Measurements from ENCODE around the gene MCM6. TPM values are rescaled to one million over a fixed set of nuclear protein-coding genes. Genes with fewer than 3 reads are reported as not detected.
"Not testable (repeated sequence)": the region's sequence is repeated elsewhere in the genome, so short reads cannot be mapped to it uniquely, and the experiment has no call there.

Gene MCM6
- total and polyA plus RNA-seq, 7 donors, result 6.0 to 22.2 (median 9.2) TPM

GRCh38 chr2:135797497-135798274, 78.6 kb downstream of the MCM6 start:
- intact Hi-C loops (cut with DNase I), result no loop called here
- Histone ChIP-seq H3K36me3 (no peaks in the 10 kb centered on the region), H3K9me3 (peaks cover 0 to 6% (median 0%) of the 10 kb centered on the region in 4 donors), H3K4me3 (no peak overlapping the region), H3K4me1 (no peaks in the 10 kb centered on the region), H3K27me3 (no peaks in the 10 kb centered on the region), H3K27ac (no peak overlapping the region)
- peak; percentile 74 for DNase-seq
- TF ChIP-seq EP300 (IDR thresholded peaks at IDR 0.05) (no peak), CTCF (IDR thresholded peaks at IDR 0.05) (peak; percentile 51 to 83 (median 64))
- 49 to 52% methylated on average over 22 of the region's 22 CpGs for WGBS, 2 donors

GRCh38 chr2:135796606-135797005, 79.6 kb downstream of the MCM6 start:
- H3K27ac ChIP-seq, result no peak overlapping the region
- no peak for DNase-seq
- TF ChIP-seq EP300 (IDR thresholded peaks at IDR 0.05), result no peak
- no peak for TF ChIP-seq POLR2AphosphoS5 (IDR thresholded peaks at IDR 0.05)
- TF ChIP-seq POLR2A (IDR thresholded peaks at IDR 0.05), result no peak
- no peak for TF ChIP-seq CTCF (IDR thresholded peaks at IDR 0.05)
- no peaks in the 10 kb centered on the region for H3K36me3 ChIP-seq
- WGBS, 2 donors, result 95 to 98% methylated on average over 8 of the region's 8 CpGs
- no peak overlapping the region for H3K4me3 ChIP-seq
- no peaks in the 10 kb centered on the region for H3K4me1 ChIP-seq
- H3K9me3 ChIP-seq, result peaks cover 0 to 6% (median 0%) of the 10 kb centered on the region in 4 donors
- intact Hi-C loops (cut with DNase I), result no loop called here
- no peaks in the 10 kb centered on the region for H3K27me3 ChIP-seq

- H3K4me1 ChIP-seq; H3K4me3 ChIP-seq; H3K27me3 ChIP-seq; H3K36me3 ChIP-seq; H3K9me3 ChIP-seq; DNase-seq; intact Hi-C loops (cut with DNase I); H3K27ac ChIP-seq: not testable (repeated sequence)
- 85 to 91% methylated on average over 4 of the region's 4 CpGs for WGBS, 2 donors
These were observed 80.6 kb downstream of the MCM6 start for GRCh38 chr2:135795641-135796040.

GRCh38 chr2:135792401-135793150, 83.7 kb downstream of the MCM6 start:
- no peak overlapping the region for H3K4me3 ChIP-seq
- H3K27me3 ChIP-seq, result no peaks in the 10 kb centered on the region
- no peak overlapping the region for H3K27ac ChIP-seq
- 73 to 77% methylated on average over 7 of the region's 7 CpGs for WGBS, 2 donors
- no peak for TF ChIP-seq CTCF (IDR thresholded peaks at IDR 0.05)
- TF ChIP-seq POLR2AphosphoS5 (IDR thresholded peaks at IDR 0.05), result no peak
- TF ChIP-seq EP300 (IDR thresholded peaks at IDR 0.05), result no peak
- TF ChIP-seq POLR2A (IDR thresholded peaks at IDR 0.05), result no peak
- no peaks in the 10 kb centered on the region for H3K36me3 ChIP-seq
- no peaks in the 10 kb centered on the region for H3K9me3 ChIP-seq
- no peaks in the 10 kb centered on the region for H3K4me1 ChIP-seq
- DNase-seq, result no peak
- intact Hi-C loops (cut with DNase I), result no loop called here

GRCh38 chr2:135791418-135792190, 84.6 kb downstream of the MCM6 start:
- Histone ChIP-seq H3K36me3 (no peaks in the 10 kb centered on the region), H3K27ac (no peak overlapping the region), H3K4me3 (no peak overlapping the region), H3K4me1 (no peaks in the 10 kb centered on the region), H3K27me3 (no peaks in the 10 kb centered on the region), H3K9me3 (no peaks in the 10 kb centered on the region)
- 92 to 94% methylated on average over 2 of the region's 2 CpGs for WGBS, 2 donors
- DNase-seq, result no peak
- TF ChIP-seq EP300 (IDR thresholded peaks at IDR 0.05) (no peak), POLR2A (IDR thresholded peaks at IDR 0.05) (no peak), CTCF (IDR thresholded peaks at IDR 0.05) (no peak), POLR2AphosphoS5 (IDR thresholded peaks at IDR 0.05) (no peak)
- intact Hi-C loops (cut with DNase I), result no loop called here

Measured in sigmoid colon (tissue), 7 donors.